GM18858 (cell line): ENCODE measurements around the gene SUFU.

Experiments used
- ATAC-seq: cut with Tn5 transposase; IDR thresholded peaks from one replicate; pipeline ENCODE4 v1.9.1; 2021; ENCODE audit not compliant: unreplicated experiment

The SUFU gene

DNA sequence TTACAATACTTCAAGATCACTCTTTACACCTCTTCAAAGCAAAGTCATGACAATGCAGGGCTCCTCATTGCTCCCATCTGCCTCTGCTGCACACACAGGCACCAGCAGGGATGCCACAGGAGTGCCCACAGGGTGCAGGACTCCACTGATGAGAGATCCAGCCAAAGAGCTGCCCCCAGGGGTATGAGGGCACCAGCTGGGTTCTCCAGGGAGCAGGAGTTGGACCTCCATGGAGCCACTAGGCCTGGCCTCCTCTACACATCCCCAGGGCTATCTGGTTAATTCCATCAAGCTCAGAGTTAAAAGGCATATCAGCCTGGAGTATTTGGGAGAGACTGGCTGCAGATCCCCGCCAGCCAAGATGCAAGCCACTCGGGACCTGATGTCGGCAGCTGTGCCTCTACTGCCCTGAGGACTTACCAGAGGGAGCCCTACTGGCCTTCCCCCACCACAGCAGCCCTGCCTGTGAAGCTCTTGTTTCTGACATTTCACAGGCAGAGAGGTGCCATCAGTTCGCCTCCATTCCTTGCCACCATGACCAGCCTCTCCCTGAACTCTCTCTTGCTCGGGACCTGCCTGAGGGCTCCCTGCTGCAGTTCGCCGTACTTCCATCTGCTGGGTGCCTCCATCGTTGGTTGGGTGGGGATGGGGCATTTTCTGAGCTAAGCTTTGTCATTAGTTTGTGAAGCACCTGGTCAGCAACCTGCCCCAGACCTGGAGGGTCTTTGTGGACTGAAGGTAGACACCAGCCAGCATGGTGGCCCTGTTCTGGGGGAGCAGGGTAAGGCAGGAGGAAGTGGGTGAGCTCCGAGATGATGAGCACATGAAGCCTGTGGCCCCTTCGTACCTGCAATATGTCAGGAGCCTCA, 128.0 kb downstream of the SUFU start:
- ATAC-seq: no peak

DNA sequence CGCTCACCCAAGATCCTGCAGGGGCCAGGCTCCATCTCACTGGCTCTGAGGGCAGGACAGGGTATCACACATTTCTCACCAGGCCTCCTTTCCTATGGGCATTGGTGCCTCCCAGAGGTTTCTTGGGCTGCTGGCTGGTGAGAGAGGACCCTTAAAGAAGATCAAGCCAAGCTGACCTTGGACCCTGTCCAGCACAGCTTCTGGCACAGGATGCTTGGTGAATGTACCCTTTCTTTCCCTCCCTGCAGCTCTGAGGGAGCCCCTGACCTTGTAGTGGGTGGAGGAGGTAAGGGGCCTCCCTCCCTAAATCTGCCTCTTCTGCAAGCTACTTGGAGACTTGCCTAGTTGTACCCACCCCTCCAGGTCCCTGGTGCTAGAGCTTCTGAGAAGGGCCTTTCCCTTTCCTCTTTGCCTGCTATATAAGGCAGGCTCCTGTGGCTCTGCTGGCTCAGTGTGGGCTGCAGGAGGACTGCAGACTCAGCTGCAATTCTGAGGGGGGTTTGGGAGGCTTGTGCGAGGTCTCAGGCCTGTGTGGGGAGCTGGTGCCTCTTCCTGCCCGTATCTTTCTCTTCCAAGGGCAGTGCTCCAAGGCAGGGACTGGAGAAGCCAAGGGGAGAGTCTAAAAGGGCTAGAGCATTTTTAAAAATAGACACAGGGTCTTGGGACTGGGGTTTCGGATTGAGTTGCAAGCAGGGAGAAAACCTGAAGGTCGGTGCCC, 128.8 kb downstream of the SUFU start:
- ATAC-seq: no peak

DNA sequence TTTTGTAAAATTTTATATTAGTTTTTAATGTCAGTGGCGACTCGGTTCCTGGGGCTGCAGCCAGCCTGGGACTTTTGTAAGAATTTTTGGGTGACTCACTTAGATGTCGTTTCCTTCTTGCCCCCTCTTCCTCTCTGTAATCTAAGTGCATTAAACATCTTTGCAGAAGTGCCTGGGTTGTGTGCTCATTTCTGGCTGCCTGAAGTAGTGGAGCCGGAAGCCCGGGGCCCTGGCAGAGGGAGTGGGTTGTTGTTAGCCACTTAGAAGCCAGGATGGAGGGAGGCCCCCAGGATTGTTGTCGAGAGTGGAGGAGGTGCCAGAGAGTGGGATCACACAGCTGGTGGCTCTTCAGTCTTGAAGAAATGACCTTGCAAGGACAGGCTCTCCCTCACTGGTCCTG, 129.5 kb downstream of the SUFU start:
- no peak for ATAC-seq

DNA sequence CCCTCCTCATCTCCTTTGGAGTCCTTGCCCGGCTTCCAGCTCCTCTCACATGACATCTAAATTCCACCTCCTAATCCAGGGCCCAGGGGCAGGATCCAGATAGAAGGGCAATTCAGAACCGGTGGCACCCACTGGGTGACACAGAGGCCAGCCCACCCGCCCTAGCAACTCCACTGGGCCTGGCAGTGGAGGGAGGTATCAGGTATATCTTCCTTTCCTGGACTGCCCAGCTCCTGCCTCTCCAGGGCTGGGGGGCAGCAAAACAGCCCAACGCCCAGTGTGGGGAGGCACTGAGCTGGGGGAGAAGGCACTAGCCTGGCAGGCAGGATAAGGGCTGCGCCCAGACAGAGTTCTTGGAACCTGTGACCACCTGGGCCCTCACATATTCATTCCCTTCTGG, 130.1 kb downstream of the SUFU start:
- no peak for ATAC-seq

- no peak for ATAC-seq
Observed at GRCh38 chr10:102634686-102635085, 130.9 kb downstream of the SUFU start.

DNA sequence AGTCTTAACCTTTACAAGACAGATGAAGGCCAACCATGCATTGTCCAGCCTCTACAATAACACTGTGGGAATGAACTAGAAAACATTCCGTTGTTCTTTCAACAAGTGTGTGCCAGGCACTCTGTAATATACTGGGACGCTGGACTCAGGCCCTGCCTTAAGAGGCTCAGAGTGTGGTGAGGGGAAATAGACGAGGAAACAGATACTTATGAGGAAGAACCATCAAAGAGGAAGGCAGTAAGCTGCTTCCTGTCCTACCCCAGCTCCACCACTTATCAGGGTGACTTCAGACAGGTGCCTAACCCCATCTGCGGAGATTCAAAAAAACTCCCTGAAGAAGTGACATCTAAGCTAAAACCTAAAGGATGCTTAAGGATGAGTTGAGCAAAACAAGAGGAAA, 131.6 kb downstream of the SUFU start:
- no peak for ATAC-seq

GRCh38 chr10:102639537-102639936, 135.8 kb downstream of the SUFU start:
- ATAC-seq: no peak

DNA sequence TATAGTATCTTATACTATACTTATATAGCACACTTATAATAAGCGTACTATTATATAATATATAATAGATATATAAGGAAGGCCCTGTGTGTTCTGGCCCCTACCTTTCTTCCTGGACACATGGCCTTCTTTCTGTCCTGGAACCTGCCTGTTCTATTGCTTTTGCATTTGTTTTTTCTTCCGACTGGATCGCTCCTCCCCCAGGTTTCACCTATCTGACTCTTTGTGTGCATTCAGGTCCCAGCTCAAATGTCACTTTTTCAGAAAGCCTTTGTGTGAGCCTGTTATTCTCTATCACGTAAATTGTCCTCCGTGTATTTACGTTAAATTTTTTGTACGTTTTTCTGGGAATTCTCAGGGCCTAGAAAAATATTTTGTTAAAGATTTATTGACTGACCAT, 137.6 kb downstream of the SUFU start:
- ATAC-seq: no peak

DNA sequence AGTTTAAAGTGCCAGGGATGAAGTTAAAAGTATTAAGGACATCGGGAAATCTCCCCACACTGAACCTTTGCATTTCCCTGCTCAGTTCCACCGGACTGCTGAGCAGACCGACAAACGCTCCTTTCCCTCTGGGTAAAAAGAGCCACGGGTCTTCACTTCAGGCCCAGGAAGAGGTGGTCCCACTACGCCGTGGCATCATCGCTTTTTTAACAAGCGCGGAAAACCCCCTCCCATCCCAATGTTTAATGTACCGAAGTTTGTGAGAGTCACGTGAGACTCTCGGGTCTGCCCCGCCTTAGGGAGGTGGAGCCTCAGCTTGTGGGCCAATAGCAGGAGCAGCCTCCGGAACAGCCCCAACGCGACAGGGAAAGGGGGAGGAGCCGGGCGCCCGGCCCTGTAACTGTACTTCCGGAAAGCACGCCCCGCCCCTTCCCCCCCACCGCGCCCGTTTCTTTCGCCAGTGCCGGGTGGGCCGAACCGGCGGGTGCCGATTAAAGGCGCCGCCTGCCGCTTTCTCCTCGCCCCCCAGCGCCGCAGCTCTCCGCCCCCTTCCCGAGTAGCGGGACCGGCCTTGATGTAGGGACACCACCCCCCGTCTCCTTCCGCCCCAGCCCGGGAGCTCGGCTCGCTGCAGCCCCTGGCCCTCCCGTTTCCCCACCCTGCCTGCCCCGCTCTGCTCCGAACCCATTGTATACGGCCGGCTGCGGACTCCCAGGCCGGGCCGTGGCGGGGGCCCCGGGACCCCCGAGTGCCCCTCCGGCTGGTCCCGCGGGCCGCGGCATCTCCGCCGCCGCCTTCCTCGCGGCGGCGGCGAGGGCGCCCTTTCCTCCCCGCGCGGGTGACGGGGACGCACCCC, 138.3 kb downstream of the SUFU start:
- peak; percentile 35 for ATAC-seq

- no peak for ATAC-seq
Observed at GRCh38 chr10:102642736-102643335, 139.1 kb downstream of the SUFU start.

- no peak for ATAC-seq
Observed at GRCh38 chr10:102643336-102644065, 139.7 kb downstream of the SUFU start.

DNA sequence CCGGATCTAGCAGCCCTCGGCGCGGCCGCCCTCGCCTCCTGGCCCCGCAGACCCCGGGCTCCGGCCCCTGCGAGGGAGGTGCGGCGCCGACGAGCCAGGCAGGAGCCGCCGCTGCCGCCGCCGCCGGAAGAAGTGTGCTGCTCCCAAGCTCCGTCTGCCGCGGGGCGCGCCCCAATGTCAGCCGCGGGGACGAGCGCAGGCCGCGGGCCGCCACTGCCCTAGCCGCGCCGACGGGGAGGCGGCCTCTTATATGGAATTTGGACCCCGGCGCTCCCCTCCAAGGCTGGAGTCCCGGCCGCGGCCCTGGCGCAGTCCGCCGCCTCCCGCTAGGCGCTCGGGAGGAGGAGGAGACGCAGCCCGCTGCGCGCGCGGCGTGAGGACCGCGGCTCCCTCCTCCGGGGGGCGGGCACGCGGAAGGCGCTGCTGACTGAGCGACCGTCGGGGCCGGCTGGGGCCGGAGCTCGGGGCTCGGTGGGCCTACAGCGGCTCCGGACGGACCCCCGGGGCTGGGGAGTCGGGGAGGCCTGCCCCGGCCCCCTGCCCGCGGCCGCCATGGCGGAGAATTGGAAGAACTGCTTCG, 140.4 kb downstream of the SUFU start, which contains the start of gene TRIM8:
TSS of gene TRIM8 (plus strand) at position 414 of the 580 bp plus-strand sequence. CDS start at position 553, 139 bp downstream.
- ATAC-seq: no peak

DNA sequence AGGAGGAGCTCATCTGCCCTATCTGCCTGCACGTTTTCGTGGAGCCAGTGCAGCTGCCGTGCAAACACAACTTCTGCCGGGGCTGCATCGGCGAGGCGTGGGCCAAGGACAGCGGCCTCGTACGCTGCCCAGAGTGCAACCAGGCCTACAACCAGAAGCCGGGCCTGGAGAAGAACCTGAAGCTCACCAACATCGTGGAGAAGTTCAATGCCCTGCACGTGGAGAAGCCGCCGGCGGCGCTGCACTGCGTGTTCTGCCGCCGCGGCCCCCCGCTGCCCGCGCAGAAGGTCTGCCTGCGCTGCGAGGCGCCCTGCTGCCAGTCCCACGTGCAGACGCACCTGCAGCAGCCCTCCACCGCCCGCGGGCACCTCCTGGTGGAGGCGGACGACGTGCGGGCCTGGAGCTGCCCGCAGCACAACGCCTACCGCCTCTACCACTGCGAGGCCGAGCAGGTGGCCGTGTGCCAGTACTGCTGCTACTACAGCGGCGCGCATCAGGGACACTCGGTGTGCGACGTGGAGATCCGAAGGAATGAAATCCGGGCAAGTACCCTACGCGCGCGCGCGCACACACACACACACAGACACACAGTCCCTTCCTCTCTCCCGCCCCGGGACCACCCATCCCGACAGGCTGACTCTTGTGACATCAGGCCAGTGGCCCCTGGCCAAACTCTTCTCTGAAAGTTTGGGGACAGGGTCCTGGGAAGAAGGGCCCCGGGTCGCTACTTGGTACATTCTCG, 141.0 kb downstream of the SUFU start:
- ATAC-seq: no peak

DNA sequence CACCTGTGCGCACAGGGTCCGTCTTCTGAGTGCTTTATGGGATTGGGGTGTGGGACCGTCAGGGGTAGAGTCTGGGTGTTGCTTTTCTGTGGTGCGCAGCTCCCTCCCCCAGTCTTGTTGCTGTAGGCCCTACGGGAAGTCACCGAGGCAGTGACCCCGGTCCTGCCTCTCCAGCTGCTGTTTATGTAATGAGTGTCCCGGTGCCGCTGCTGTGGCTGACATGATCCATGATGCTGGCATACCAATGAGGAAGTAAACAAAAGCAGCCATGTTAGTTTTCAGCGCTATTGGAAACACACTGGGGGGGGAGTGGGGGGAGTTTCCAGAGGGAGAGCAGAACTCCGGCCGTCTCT, 141.6 kb downstream of the SUFU start:
- ATAC-seq: no peak

GRCh38 chr10:102645741-102646609, 142.2 kb downstream of the SUFU start:
- peak; percentile 30 for ATAC-seq

DNA sequence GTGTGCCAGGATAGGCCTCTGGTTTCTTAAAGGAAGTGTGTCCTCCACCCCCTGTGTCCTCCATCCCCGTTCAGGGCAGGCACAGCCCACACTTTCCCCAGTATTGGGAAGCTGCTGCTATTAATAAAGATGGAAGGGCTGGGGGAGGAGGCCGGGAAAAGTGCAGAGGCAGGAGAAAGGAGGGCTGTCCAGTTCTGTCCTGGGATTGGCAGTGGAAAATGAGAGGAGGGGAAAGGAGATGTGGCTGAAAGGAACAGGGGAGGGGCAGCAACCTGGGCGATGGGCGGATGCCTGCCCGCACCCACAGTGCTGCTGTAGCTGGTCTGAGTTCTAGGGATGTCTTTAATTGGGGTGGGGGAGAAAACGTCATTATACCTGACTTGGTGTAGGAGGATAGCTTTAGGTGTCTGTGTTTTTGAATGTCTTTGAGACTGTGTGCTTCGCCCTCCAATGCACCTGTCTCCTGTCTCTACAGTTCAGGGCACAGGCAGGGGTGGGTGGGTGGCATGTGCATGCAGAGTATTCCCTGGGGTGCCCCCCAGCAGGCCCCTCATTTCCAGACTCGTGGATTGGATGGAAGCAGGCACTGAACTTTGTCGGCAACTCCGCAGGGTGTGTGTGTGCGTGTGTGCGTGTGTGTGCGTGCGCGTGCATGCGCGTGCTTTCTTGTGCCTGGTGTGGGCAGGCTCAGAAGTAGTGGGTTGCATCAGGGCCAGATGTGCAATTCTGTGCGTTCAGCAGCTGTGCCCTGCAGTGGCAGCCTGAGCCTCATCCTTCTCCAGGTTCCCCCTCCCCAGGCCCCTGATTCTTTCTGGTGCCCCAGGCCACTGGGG, 143.1 kb downstream of the SUFU start:
- no peak for ATAC-seq
